ENCODE results near the gene ALB.

GRCh38 chr4:73404042-73404441, at the start of gene ALB:
- TF ChIP-seq CTCF (conservative IDR thresholded peaks at IDR 0.05 in 1 of 2, IDR thresholded peaks at IDR 0.05 in 1 of 2; ENCODE audit: low read depth in 1 of 2, low read length in 2 of 2) (no peak), EZH2 (IDR thresholded peaks at IDR 0.05; ENCODE audit: low read length, missing control alignments) (no peak)
